ENCODE data around the gene AGBL4. TPM values are rescaled to one million over a fixed set of nuclear protein-coding genes. Genes with fewer than 3 reads are reported as not detected.

The AGBL4 gene
- total RNA-seq, 1 donor from 2014 or later = under 0.01 TPM

DNA sequence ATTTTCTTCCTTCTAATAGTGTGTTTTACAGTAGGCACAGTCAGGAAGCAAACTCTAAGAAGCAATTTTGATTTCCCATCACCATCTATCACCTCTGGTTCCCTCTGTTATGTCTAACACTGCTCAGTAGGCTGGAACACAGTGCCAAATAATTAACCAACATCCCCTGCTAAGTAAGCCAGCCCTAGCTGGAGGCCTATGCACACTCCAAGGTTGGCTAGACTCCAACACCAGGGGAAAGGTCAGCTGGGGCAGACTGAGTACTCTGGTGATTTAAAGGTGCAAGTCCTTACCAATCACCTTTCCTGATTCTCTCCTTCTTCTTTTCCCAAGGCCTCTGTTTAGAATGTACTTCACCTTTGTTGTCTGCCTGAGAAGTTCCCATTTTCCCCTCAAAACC, 1200.6 kb downstream of the AGBL4 start:
- Histone ChIP-seq H3K4me3 (ENCODE audit: low read length in 3 of 3) (no peak overlapping the region), H3K9me3 (ENCODE audit: control insufficient read depth in 3 of 3, low read length in 3 of 3) (no peaks in the 10 kb centered on the region)

DNA sequence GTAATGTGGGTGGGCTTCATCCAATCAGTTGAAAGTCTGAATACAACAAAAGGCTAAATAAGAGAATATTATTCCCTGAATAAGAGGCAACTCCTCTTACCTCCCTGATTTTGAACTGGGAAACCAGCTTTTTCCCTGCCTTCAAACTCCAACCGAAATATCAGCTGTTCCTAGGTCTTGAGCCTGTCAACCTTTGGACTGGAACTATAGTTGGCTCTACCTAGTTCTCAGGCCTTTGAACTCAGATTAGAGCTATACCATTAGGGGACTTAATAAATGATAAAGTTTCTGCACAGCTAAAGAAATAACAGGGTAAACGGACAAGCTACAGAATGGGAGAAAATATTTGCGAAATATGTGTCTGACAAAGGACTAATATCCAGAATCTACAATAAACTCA, 1203.3 kb downstream of the AGBL4 start:
- H3K36me3 ChIP-seq (ENCODE audit: control insufficient read depth in 3 of 3, insufficient read depth in 3 of 3, low read length in 3 of 3) = no peaks in the 10 kb centered on the region
- H3K9me3 ChIP-seq (ENCODE audit: control insufficient read depth in 3 of 3, low read length in 3 of 3) = no peaks in the 10 kb centered on the region
- no peaks in the 10 kb centered on the region for H3K27me3 ChIP-seq (ENCODE audit: control insufficient read depth in 3 of 3, insufficient read depth in 3 of 3, low read length in 3 of 3)
- H3K4me3 ChIP-seq (ENCODE audit: low read length in 3 of 3) = no peak overlapping the region
- no peaks in the 10 kb centered on the region for H3K4me1 ChIP-seq (ENCODE audit: control insufficient read depth in 3 of 3, insufficient read depth in 3 of 3, low read length in 3 of 3)
- H3K27ac ChIP-seq (ENCODE audit: low read depth, low read length) = no peak overlapping the region
- no peak overlapping the region for H3K9ac ChIP-seq (ENCODE audit: low read depth in 1 of 3, low read length in 3 of 3)

More for the DNA sequence above, 1200.6 kb downstream of the AGBL4 start:
- Histone ChIP-seq H3K4me1 (ENCODE audit: control insufficient read depth in 3 of 3, insufficient read depth in 3 of 3, low read length in 3 of 3) (no peaks in the 10 kb centered on the region), H3K27me3 (ENCODE audit: control insufficient read depth in 3 of 3, insufficient read depth in 3 of 3, low read length in 3 of 3) (no peaks in the 10 kb centered on the region), H3K36me3 (ENCODE audit: control insufficient read depth in 3 of 3, insufficient read depth in 3 of 3, low read length in 3 of 3) (no peaks in the 10 kb centered on the region), H3K27ac (ENCODE audit: low read depth, low read length) (no peak overlapping the region), H3K9ac (ENCODE audit: low read depth in 1 of 3, low read length in 3 of 3) (no peak overlapping the region)

- Histone ChIP-seq H3K36me3 (ENCODE audit: control insufficient read depth in 3 of 3, insufficient read depth in 3 of 3, low read length in 3 of 3) (no peaks in the 10 kb centered on the region), H3K27me3 (ENCODE audit: control insufficient read depth in 3 of 3, insufficient read depth in 3 of 3, low read length in 3 of 3) (no peaks in the 10 kb centered on the region)
Measured at GRCh38 chr1:48817505-48818114, 1206.1 kb downstream of the AGBL4 start.

DNA sequence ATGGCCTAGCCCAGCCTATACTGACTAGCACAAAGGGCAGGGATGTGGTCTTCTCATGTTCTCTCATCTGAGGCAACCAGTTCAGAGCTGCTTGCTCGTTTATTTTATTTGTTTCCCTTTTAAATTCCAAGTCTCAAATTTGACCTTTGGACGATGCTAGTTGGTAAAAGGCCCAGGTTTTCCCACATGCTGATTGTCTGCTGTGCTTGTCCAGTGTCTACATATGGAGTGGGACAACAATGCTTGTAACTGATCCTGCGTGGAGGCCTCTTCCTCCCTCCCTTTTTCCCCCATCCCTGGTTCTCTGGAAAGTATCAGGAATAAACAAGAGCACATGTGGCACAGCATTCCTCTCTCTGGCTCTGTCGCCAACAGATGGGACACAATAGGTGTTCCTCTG, 1213.0 kb downstream of the AGBL4 start:
- Histone ChIP-seq H3K4me3 (ENCODE audit: low read length in 3 of 3) (no peak overlapping the region), H3K36me3 (ENCODE audit: control insufficient read depth in 3 of 3, insufficient read depth in 3 of 3, low read length in 3 of 3) (no peaks in the 10 kb centered on the region), H3K27ac (ENCODE audit: low read depth, low read length) (no peak overlapping the region), H3K9me3 (ENCODE audit: control insufficient read depth in 3 of 3, low read length in 3 of 3) (no peaks in the 10 kb centered on the region), H3K27me3 (ENCODE audit: control insufficient read depth in 3 of 3, insufficient read depth in 3 of 3, low read length in 3 of 3) (no peaks in the 10 kb centered on the region), H3K9ac (ENCODE audit: low read depth in 1 of 3, low read length in 3 of 3) (no peak overlapping the region), H3K4me1 (ENCODE audit: control insufficient read depth in 3 of 3, insufficient read depth in 3 of 3, low read length in 3 of 3) (no peaks in the 10 kb centered on the region)

More at GRCh38 chr1:48817505-48818114, 1206.1 kb downstream of the AGBL4 start:
- no peak overlapping the region for H3K9ac ChIP-seq (ENCODE audit: low read depth in 1 of 3, low read length in 3 of 3)
- H3K4me3 ChIP-seq (ENCODE audit: low read length in 3 of 3) = no peak overlapping the region
- no peaks in the 10 kb centered on the region for H3K4me1 ChIP-seq (ENCODE audit: control insufficient read depth in 3 of 3, insufficient read depth in 3 of 3, low read length in 3 of 3)
- no peaks in the 10 kb centered on the region for H3K9me3 ChIP-seq (ENCODE audit: control insufficient read depth in 3 of 3, low read length in 3 of 3)
- no peak overlapping the region for H3K27ac ChIP-seq (ENCODE audit: low read depth, low read length)

GRCh38 chr1:48808496-48808895, 1215.3 kb downstream of the AGBL4 start:
- H3K36me3 ChIP-seq (ENCODE audit: control insufficient read depth in 3 of 3, insufficient read depth in 3 of 3, low read length in 3 of 3) = no peaks in the 10 kb centered on the region
- no peak overlapping the region for H3K27ac ChIP-seq (ENCODE audit: low read depth, low read length)
- no peaks in the 10 kb centered on the region for H3K4me1 ChIP-seq (ENCODE audit: control insufficient read depth in 3 of 3, insufficient read depth in 3 of 3, low read length in 3 of 3)
- no peaks in the 10 kb centered on the region for H3K27me3 ChIP-seq (ENCODE audit: control insufficient read depth in 3 of 3, insufficient read depth in 3 of 3, low read length in 3 of 3)
- no peaks in the 10 kb centered on the region for H3K9me3 ChIP-seq (ENCODE audit: control insufficient read depth in 3 of 3, low read length in 3 of 3)
- no peak overlapping the region for H3K4me3 ChIP-seq (ENCODE audit: low read length in 3 of 3)
- H3K9ac ChIP-seq (ENCODE audit: low read depth in 1 of 3, low read length in 3 of 3) = no peak overlapping the region

- Histone ChIP-seq H3K27ac (ENCODE audit: low read depth, low read length) (no peak overlapping the region), H3K36me3 (ENCODE audit: control insufficient read depth in 3 of 3, insufficient read depth in 3 of 3, low read length in 3 of 3) (no peaks in the 10 kb centered on the region), H3K9me3 (ENCODE audit: control insufficient read depth in 3 of 3, low read length in 3 of 3) (no peaks in the 10 kb centered on the region), H3K27me3 (ENCODE audit: control insufficient read depth in 3 of 3, insufficient read depth in 3 of 3, low read length in 3 of 3) (peaks cover 0 to under 1% (median 0%) of the 10 kb centered on the region in 3 donors), H3K4me3 (ENCODE audit: low read length in 3 of 3) (no peak overlapping the region), H3K9ac (ENCODE audit: low read depth in 1 of 3, low read length in 3 of 3) (no peak overlapping the region), H3K4me1 (ENCODE audit: control insufficient read depth in 3 of 3, insufficient read depth in 3 of 3, low read length in 3 of 3) (no peaks in the 10 kb centered on the region)
Measured at GRCh38 chr1:48807554-48808260, 1216.0 kb downstream of the AGBL4 start.

DNA sequence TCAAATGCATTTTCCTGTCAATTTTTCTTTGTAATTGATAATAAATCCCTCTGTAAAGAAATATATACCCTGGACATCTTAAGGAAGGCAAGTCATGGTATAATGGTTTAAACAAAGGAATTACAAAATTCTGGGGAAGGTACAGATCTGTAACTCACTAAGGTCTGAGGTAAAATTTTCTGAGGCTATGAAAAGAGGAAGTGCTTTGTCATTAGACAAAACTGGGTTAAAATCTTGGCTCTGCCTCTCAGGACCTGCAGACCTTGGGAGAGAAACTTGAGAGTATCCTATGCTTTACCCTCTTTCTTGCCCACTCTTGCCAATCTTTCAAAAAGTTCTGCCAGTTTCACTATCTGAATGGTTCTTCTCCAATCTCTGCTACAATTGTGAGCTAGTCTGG, 1220.3 kb downstream of the AGBL4 start:
- H3K27ac ChIP-seq (ENCODE audit: low read depth, low read length) = no peak overlapping the region
- no peak overlapping the region for H3K9ac ChIP-seq (ENCODE audit: low read depth in 1 of 3, low read length in 3 of 3)
- H3K4me3 ChIP-seq (ENCODE audit: low read length in 3 of 3) = no peak overlapping the region
- H3K9me3 ChIP-seq (ENCODE audit: control insufficient read depth in 3 of 3, low read length in 3 of 3) = no peaks in the 10 kb centered on the region
- no peaks in the 10 kb centered on the region for H3K4me1 ChIP-seq (ENCODE audit: control insufficient read depth in 3 of 3, insufficient read depth in 3 of 3, low read length in 3 of 3)
- no peaks in the 10 kb centered on the region for H3K36me3 ChIP-seq (ENCODE audit: control insufficient read depth in 3 of 3, insufficient read depth in 3 of 3, low read length in 3 of 3)
- peaks cover 0 to 10% (median 0%) of the 10 kb centered on the region in 3 donors for H3K27me3 ChIP-seq (ENCODE audit: control insufficient read depth in 3 of 3, insufficient read depth in 3 of 3, low read length in 3 of 3)

DNA sequence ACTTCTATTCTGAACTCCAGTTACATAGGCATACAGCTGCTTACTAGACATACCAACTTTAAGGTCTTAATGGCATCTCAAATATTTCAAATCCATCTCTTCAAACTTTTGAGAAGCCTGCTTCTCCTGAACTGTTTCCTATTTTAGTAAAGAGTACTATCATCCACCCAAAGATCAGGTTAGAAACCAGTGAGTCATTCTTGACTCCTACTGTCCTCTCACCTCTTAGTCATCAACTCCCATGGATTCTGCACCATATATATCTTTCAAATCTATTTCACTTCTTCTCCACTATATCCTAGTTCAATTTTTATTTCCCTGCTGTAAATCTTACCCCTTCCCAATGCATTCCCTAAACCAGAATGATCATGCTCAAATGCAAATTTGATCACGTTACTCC, 1228.9 kb downstream of the AGBL4 start:
- no peak overlapping the region for H3K9ac ChIP-seq (ENCODE audit: low read depth in 1 of 3, low read length in 3 of 3)
- no peaks in the 10 kb centered on the region for H3K27me3 ChIP-seq (ENCODE audit: control insufficient read depth in 3 of 3, insufficient read depth in 3 of 3, low read length in 3 of 3)
- H3K4me3 ChIP-seq (ENCODE audit: low read length in 3 of 3) = no peak overlapping the region
- no peaks in the 10 kb centered on the region for H3K9me3 ChIP-seq (ENCODE audit: control insufficient read depth in 3 of 3, low read length in 3 of 3)
- no peaks in the 10 kb centered on the region for H3K4me1 ChIP-seq (ENCODE audit: control insufficient read depth in 3 of 3, insufficient read depth in 3 of 3, low read length in 3 of 3)
- H3K36me3 ChIP-seq (ENCODE audit: control insufficient read depth in 3 of 3, insufficient read depth in 3 of 3, low read length in 3 of 3) = no peaks in the 10 kb centered on the region
- no peak overlapping the region for H3K27ac ChIP-seq (ENCODE audit: low read depth, low read length)

DNA sequence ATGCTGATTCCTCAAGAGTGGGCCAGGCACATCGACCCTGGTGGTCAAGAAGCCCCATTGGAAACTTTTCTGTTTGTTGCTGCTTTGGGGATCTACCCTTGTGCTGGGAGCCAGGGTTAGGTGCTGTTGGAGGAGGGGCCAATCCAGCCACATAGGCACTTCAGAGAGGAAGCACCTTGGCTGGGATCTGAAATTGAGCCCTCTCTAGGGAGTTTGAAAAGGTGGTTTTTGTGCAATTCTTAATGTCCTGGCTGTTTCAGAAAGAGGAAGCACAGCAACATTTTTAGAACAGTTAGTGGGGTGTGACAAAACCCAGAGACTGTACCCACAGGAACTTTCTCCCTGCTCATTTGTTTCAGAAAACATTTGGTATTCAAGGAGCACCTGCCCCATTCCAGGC, 1229.9 kb downstream of the AGBL4 start:
- H3K27me3 ChIP-seq (ENCODE audit: control insufficient read depth in 3 of 3, insufficient read depth in 3 of 3, low read length in 3 of 3) = no peaks in the 10 kb centered on the region
- no peaks in the 10 kb centered on the region for H3K4me1 ChIP-seq (ENCODE audit: control insufficient read depth in 3 of 3, insufficient read depth in 3 of 3, low read length in 3 of 3)
- H3K4me3 ChIP-seq (ENCODE audit: low read length in 3 of 3) = no peak overlapping the region
- H3K27ac ChIP-seq (ENCODE audit: low read depth, low read length) = no peak overlapping the region
- H3K36me3 ChIP-seq (ENCODE audit: control insufficient read depth in 3 of 3, insufficient read depth in 3 of 3, low read length in 3 of 3) = no peaks in the 10 kb centered on the region
- H3K9me3 ChIP-seq (ENCODE audit: control insufficient read depth in 3 of 3, low read length in 3 of 3) = no peaks in the 10 kb centered on the region
- no peak overlapping the region for H3K9ac ChIP-seq (ENCODE audit: low read depth in 1 of 3, low read length in 3 of 3)

- Histone ChIP-seq H3K4me1 (ENCODE audit: control insufficient read depth in 3 of 3, insufficient read depth in 3 of 3, low read length in 3 of 3) (no peaks in the 10 kb centered on the region), H3K4me3 (ENCODE audit: low read length in 3 of 3) (no peak overlapping the region), H3K9ac (ENCODE audit: low read depth in 1 of 3, low read length in 3 of 3) (no peak overlapping the region), H3K9me3 (ENCODE audit: control insufficient read depth in 3 of 3, low read length in 3 of 3) (no peaks in the 10 kb centered on the region), H3K36me3 (ENCODE audit: control insufficient read depth in 3 of 3, insufficient read depth in 3 of 3, low read length in 3 of 3) (no peaks in the 10 kb centered on the region), H3K27me3 (ENCODE audit: control insufficient read depth in 3 of 3, insufficient read depth in 3 of 3, low read length in 3 of 3) (no peaks in the 10 kb centered on the region), H3K27ac (ENCODE audit: low read depth, low read length) (no peak overlapping the region)
Measured at GRCh38 chr1:48792961-48793360, 1230.8 kb downstream of the AGBL4 start.

Data from skeletal muscle tissue (tissue), 4 donors.